Cerebellar cortex (tissue), 1 donor: ENCODE results near the gene CABLES1.
"Not testable (repeated sequence)": the region's sequence is repeated elsewhere in the genome, so short reads cannot be mapped to it uniquely, and the experiment has no call there.

Source experiments
- DNase-seq: peaks from one replicate; pipeline ENCODE4 v3.0.0-alpha.2; 2015; ENCODE audit warnings: low spot score

CABLES1 gene

GRCh38 chr18:23142251-23142929, 7.1 kb downstream of the CABLES1 start:
- no peak for DNase-seq

GRCh38 chr18:23143016-23143814, 7.9 kb downstream of the CABLES1 start:
- DNase-seq, result no peak

- no peak for DNase-seq
Observed at GRCh38 chr18:23143815-23144261, 8.6 kb downstream of the CABLES1 start.

GRCh38 chr18:23144640-23145039, 9.4 kb downstream of the CABLES1 start:
- DNase-seq, result no peak

- no peak for DNase-seq
Observed at GRCh38 chr18:23145621-23146020, 10.3 kb downstream of the CABLES1 start.

GRCh38 chr18:23146861-23147469, 11.7 kb downstream of the CABLES1 start:
- no peak for DNase-seq

- no peak for DNase-seq
Observed at GRCh38 chr18:23148382-23148781, 13.1 kb downstream of the CABLES1 start.

GRCh38 chr18:23149570-23149969, 14.3 kb downstream of the CABLES1 start:
- DNase-seq, result no peak

GRCh38 chr18:23151414-23152099, 16.3 kb downstream of the CABLES1 start:
- no peak for DNase-seq

- DNase-seq, result no peak
Observed at GRCh38 chr18:23154030-23154429, 18.7 kb downstream of the CABLES1 start.

GRCh38 chr18:23154823-23155500, 19.7 kb downstream of the CABLES1 start:
- no peak for DNase-seq

GRCh38 chr18:23155537-23155936, 20.3 kb downstream of the CABLES1 start:
- no peak for DNase-seq

- no peak for DNase-seq
Observed at GRCh38 chr18:23156134-23156533, 20.8 kb downstream of the CABLES1 start.

- no peak for DNase-seq
Observed at GRCh38 chr18:23158058-23158457, 22.8 kb downstream of the CABLES1 start.

- DNase-seq, result not testable (repeated sequence)
Observed at GRCh38 chr18:23158884-23159283, 23.6 kb downstream of the CABLES1 start.

- DNase-seq, result no peak
Observed at GRCh38 chr18:23159344-23159743, 24.1 kb downstream of the CABLES1 start.

- DNase-seq, result no peak
Observed at GRCh38 chr18:23162473-23162872, 27.2 kb downstream of the CABLES1 start.

- DNase-seq, result no peak
Observed at GRCh38 chr18:23163786-23164533, 28.7 kb downstream of the CABLES1 start.

GRCh38 chr18:23165271-23166068, 30.2 kb downstream of the CABLES1 start:
- DNase-seq, result no peak

- DNase-seq, result no peak
Observed at GRCh38 chr18:23166891-23167541, 31.7 kb downstream of the CABLES1 start.
